H1 (cell line): ENCODE results near the gene CFDP1. TPM values are rescaled to one million over a fixed set of nuclear protein-coding genes. Genes with fewer than 3 reads are reported as not detected.

ENCODE experiments used
- CTCF ChIA-PET: fragments of 300-600 bp; sonication (Branson Sonifier 250); formaldehyde crosslinking; loops from one replicate; lab custom pipeline; 2021; ENCODE audit not compliant: partially characterized antibody; lab: Charles Lee
- POLR2A ChIA-PET: fragments of 300-600 bp; sonication (Branson Sonifier 250); formaldehyde crosslinking; loops from one replicate; lab custom pipeline; 2021; ENCODE audit warnings: inconsistent platforms; ENCODE audit not compliant: partially characterized antibody; lab: Charles Lee
- DNase-seq, 2 experiments: peaks; one replicate each; pipeline versions ENCODE4 v3.0.0 to v3.0.0-alpha.2; 2010 to 2022; ENCODE audit warnings: low spot score in 2 of 2, low read depth in 1 of 2, mixed read lengths in 1 of 2
- FAIRE-seq: peaks from 2 replicates; lab custom pipeline; 2011; peaks lifted over from hg19 to GRCh38; lab: Jason Lieb, UNC
- H2AFZ ChIP-seq: 2 replicates; pipeline ENCODE4 v1.8.1; 2012; ENCODE audit warnings: low read length, inconsistent platforms
- H2AK5ac ChIP-seq: 2 replicates; pipeline ENCODE4 v1.6.1; 2013; ENCODE audit warnings: low read depth, low read length
- H2BK120ac ChIP-seq: replicated peaks from 2 replicates; pipeline ENCODE3; 2013; ENCODE audit warnings: low read depth, low read length, inconsistent platforms
- H2BK12ac ChIP-seq: 2 replicates; pipeline ENCODE4 v1.6.1; 2013; ENCODE audit warnings: low read depth, low read length
- H2BK15ac ChIP-seq: 2 replicates; pipeline ENCODE4 v1.6.1; 2013; ENCODE audit warnings: low read length
- H2BK20ac ChIP-seq: 2 replicates; pipeline ENCODE4 v1.6.1; 2013; ENCODE audit warnings: low read length
- H2BK5ac ChIP-seq: 2 replicates; pipeline ENCODE4 v1.6.1; 2013; ENCODE audit warnings: low read depth, low read length
- H3K14ac ChIP-seq: 2 replicates; pipeline ENCODE4 v1.6.1; 2013; ENCODE audit warnings: inconsistent platforms; ENCODE audit not compliant: insufficient read length
- H3K18ac ChIP-seq: 2 replicates; pipeline ENCODE4 v1.6.1; 2013; ENCODE audit warnings: low read length; ENCODE audit errors: extremely low read depth
- H3K23ac ChIP-seq: 2 replicates; pipeline ENCODE4 v1.6.1; 2013; ENCODE audit warnings: inconsistent platforms; ENCODE audit not compliant: insufficient read length
- H3K23me2 ChIP-seq: 2 replicates; pipeline ENCODE4 v1.6.1; 2013; ENCODE audit warnings: low read depth, low read length
- H3K27ac ChIP-seq: 2 replicates; pipeline ENCODE4 v1.6.1; 2011; ENCODE audit warnings: low read depth, low read length, inconsistent platforms
- H3K27me3 ChIP-seq, 4 experiments: replicated peaks in 1 of 4; 1 replicate in 1 of 4; 2 replicates in 3 of 4; pipeline versions ENCODE4 v1.6.1 to v1.8.1; 2011 to 2013; ENCODE audit warnings: low read length in 3 of 4, mild to moderate bottlenecking in 3 of 4, inconsistent platforms in 2 of 4, mixed read lengths in 2 of 4, moderate library complexity in 1 of 4; ENCODE audit not compliant: control insufficient read depth in 3 of 4, insufficient read depth in 3 of 4; ENCODE audit errors: extremely low read depth in 1 of 4
- H3K36me3 ChIP-seq, 4 experiments: 2 replicates each; pipeline versions ENCODE4 v1.6.1 to v1.8.1; 2011 to 2013; ENCODE audit warnings: mild to moderate bottlenecking in 4 of 4, low read length in 3 of 4, moderate library complexity in 2 of 4, control low read depth in 1 of 4, inconsistent platforms in 1 of 4; ENCODE audit not compliant: insufficient read depth in 4 of 4, control insufficient read depth in 2 of 4
- H3K4ac ChIP-seq: replicated peaks from 2 replicates; pipeline ENCODE3; 2013; ENCODE audit warnings: low read length, low read depth, mixed read lengths, inconsistent platforms; ENCODE audit not compliant: insufficient read length
- H3K4me1 ChIP-seq, 4 experiments: replicated peaks in 1 of 4; 1 replicate in 1 of 4; 2 replicates in 3 of 4; pipeline versions ENCODE4 v1.6.1 to v1.8.1; 2011 to 2013; ENCODE audit warnings: low read length in 3 of 4, inconsistent platforms in 2 of 4, mixed read lengths in 1 of 4; ENCODE audit not compliant: insufficient read depth in 4 of 4, control insufficient read depth in 3 of 4
- H3K4me2 ChIP-seq, 2 experiments: 2 replicates each; pipeline versions ENCODE4 v1.6.1 to v1.8.1; 2011 to 2013; ENCODE audit warnings: low read depth in 2 of 2, low read length in 2 of 2, control low read depth in 1 of 2, inconsistent platforms in 1 of 2, mild to moderate bottlenecking in 1 of 2; ENCODE audit not compliant: insufficient read depth in 1 of 2
- H3K4me3 ChIP-seq, 4 experiments: fragments of 200-600, 300-600 bp in 1 of 4; sonication (generic), shearing (Covaris generic), sonication (Bioruptor Twin) in 1 of 4; 2 replicates each; pipeline versions ENCODE4 v1.5.1 to v1.8.1; 2011 to 2016; ENCODE audit warnings: low read length in 4 of 4, low read depth in 3 of 4, control low read depth in 2 of 4, inconsistent platforms in 2 of 4, mild to moderate bottlenecking in 2 of 4, mixed read lengths in 1 of 4, moderate library complexity in 1 of 4; ENCODE audit not compliant: insufficient read depth in 2 of 4; ENCODE audit errors: extremely low read depth in 1 of 4
- H3K56ac ChIP-seq: replicated peaks from 2 replicates; pipeline ENCODE3; 2013; ENCODE audit warnings: low read depth, mild to moderate bottlenecking, mixed read lengths, low read length, inconsistent platforms; ENCODE audit not compliant: insufficient read length
- H3K79me1 ChIP-seq: 2 replicates; pipeline ENCODE4 v1.6.1; 2013; ENCODE audit warnings: low read depth, low read length, control low read depth
- H3K79me2 ChIP-seq, 2 experiments: 2 replicates each; pipeline versions ENCODE4 v1.6.1 to v1.8.1; 2012 to 2013; ENCODE audit warnings: low read length in 2 of 2, mild to moderate bottlenecking in 2 of 2, inconsistent platforms in 1 of 2; ENCODE audit not compliant: insufficient read depth in 2 of 2, control insufficient read depth in 1 of 2
- H3K9ac ChIP-seq, 4 experiments: replicated peaks in 1 of 4; 1 replicate in 1 of 4; 2 replicates in 3 of 4; pipeline versions ENCODE4 v1.6.1 to v1.8.1; 2011 to 2013; ENCODE audit warnings: low read depth in 3 of 4, low read length in 3 of 4, control low read depth in 2 of 4, mild to moderate bottlenecking in 2 of 4, moderate library complexity in 2 of 4, inconsistent platforms in 1 of 4; ENCODE audit errors: extremely low read depth in 1 of 4
- H3K9me3 ChIP-seq, 2 experiments: 2 replicates each; pipeline versions ENCODE4 v1.6.1 to v1.8.1; 2012 to 2013; ENCODE audit warnings: mild to moderate bottlenecking in 2 of 2, moderate library complexity in 2 of 2, control low read depth in 1 of 2, inconsistent platforms in 1 of 2, low read depth in 1 of 2, low read length in 1 of 2, mixed read lengths in 1 of 2; ENCODE audit not compliant: insufficient read depth in 2 of 2
- H4K20me1 ChIP-seq, 2 experiments: replicated peaks in 1 of 2; 2 replicates each; pipeline versions ENCODE3 to v1.8.1; 2011 to 2013; ENCODE audit warnings: inconsistent platforms in 2 of 2, low read length in 2 of 2, mild to moderate bottlenecking in 1 of 2; ENCODE audit not compliant: insufficient read depth in 2 of 2, control insufficient read depth in 1 of 2
- H4K5ac ChIP-seq: 2 replicates; pipeline ENCODE4 v1.6.1; 2013; ENCODE audit warnings: low read length, low read depth, mixed read lengths, inconsistent platforms; ENCODE audit not compliant: insufficient read length
- H4K8ac ChIP-seq: 2 replicates; pipeline ENCODE4 v1.8.0; 2013; ENCODE audit warnings: mild to moderate bottlenecking, moderate library complexity, low read length, inconsistent platforms; ENCODE audit not compliant: insufficient read depth; ENCODE audit errors: extremely low read depth
- H4K91ac ChIP-seq: replicated peaks from 2 replicates; pipeline ENCODE3; 2013; ENCODE audit warnings: low read length, mixed read lengths, inconsistent platforms; ENCODE audit not compliant: insufficient read length
- CBX8 ChIP-seq: fragments of 300-800, 300-1000 bp; sonication (generic); IDR thresholded peaks from 2 replicates; pipeline ENCODE4 v1.7.1; 2016; ENCODE audit warnings: low read depth, low read length, borderline replicate concordance
- CEBPB ChIP-seq: IDR thresholded peaks from 2 replicates; pipeline ENCODE4 v1.6.1; 2012; ENCODE audit warnings: low read depth, low read length
- CHD1 ChIP-seq: IDR thresholded peaks from 2 replicates; pipeline ENCODE4 v1.6.1; 2012; ENCODE audit warnings: low read depth, low read length, improper control_type of control experiment
- CREB1 ChIP-seq: IDR thresholded peaks from 2 replicates; pipeline ENCODE4 v1.6.1; 2012; ENCODE audit warnings: inconsistent platforms
- JUN ChIP-seq: IDR thresholded peaks from 2 replicates; pipeline ENCODE4 v1.6.1; 2011; ENCODE audit warnings: low read depth, mild to moderate bottlenecking, improper control_type of control experiment, low read length
- JUND ChIP-seq: IDR thresholded peaks from 2 replicates; pipeline ENCODE4 v1.6.1; 2011; ENCODE audit warnings: mild to moderate bottlenecking, improper control_type of control experiment, low read length
- KDM5A ChIP-seq: fragments of 200-600 bp; IDR thresholded peaks from 2 replicates; pipeline ENCODE4 v1.7.1; 2012; ENCODE audit warnings: mild to moderate bottlenecking, low read length, inconsistent platforms, mixed read lengths
- MAFK ChIP-seq: IDR thresholded peaks from 2 replicates; pipeline ENCODE4 v1.6.1; 2012; ENCODE audit warnings: low read depth, mild to moderate bottlenecking, improper control_type of control experiment, low read length
- PHF8 ChIP-seq: fragments of 200-600 bp; sonication (generic); conservative IDR thresholded peaks from 2 replicates; pipeline ENCODE4 v1.7.1; 2012; ENCODE audit warnings: low read depth, mild to moderate bottlenecking, inconsistent platforms, low read length, moderate library complexity
- POLR2AphosphoS5 ChIP-seq: IDR thresholded peaks from 2 replicates; pipeline ENCODE4 v1.6.1; 2011; ENCODE audit warnings: low read depth, low read length
- POU5F1 ChIP-seq: IDR thresholded peaks from 2 replicates; pipeline ENCODE4 v1.6.1; 2011; ENCODE audit warnings: low read depth, mild to moderate bottlenecking, low read length, moderate library complexity
- RBBP5 ChIP-seq: IDR thresholded peaks from 2 replicates; pipeline ENCODE4 v1.7.1; 2012; ENCODE audit warnings: low read depth, mild to moderate bottlenecking, inconsistent platforms, low read length, moderate library complexity, borderline replicate concordance
- SIRT6 ChIP-seq: IDR thresholded peaks from one replicate; pipeline ENCODE4 v1.7.1; 2012; ENCODE audit warnings: low read length, inconsistent platforms
- SRF ChIP-seq: IDR thresholded peaks from 2 replicates; pipeline ENCODE4 v1.6.1; 2011; ENCODE audit warnings: mild to moderate bottlenecking, low read depth, low read length, moderate library complexity
- TAF7 ChIP-seq: optimal IDR thresholded peaks from 2 replicates; pipeline ENCODE3; 2011; ENCODE audit warnings: low read depth, mild to moderate bottlenecking, inconsistent platforms, low read length, moderate library complexity, borderline replicate concordance
- TCF12 ChIP-seq: IDR thresholded peaks from 2 replicates; pipeline ENCODE4 v1.6.1; 2011; ENCODE audit warnings: low read depth, mild to moderate bottlenecking, low read length
- WGBS, 2 experiments: shearing (Covaris generic) in 1 of 2; methylation state at CpG; one replicate each; pipeline versions ENCODE4 v1.1.6 to v1.1.7; 2013 to 2015; ENCODE audit warnings: low lambda C conversion rate in 2 of 2, mixed read lengths in 2 of 2, inconsistent platforms in 1 of 2, low coverage in 1 of 2, missing lambda C conversion rate in 1 of 2; ENCODE audit not compliant: insufficient replicate concordance in 2 of 2, insufficient coverage in 1 of 2, insufficient read length in 1 of 2; ENCODE audit errors: extremely low coverage in 1 of 2, missing lambda C conversion rate in 1 of 2; 5-methylcytosine and 5-hydroxymethylcytosine counted together
- polyA plus RNA-seq, 7 experiments: library from polyadenylated mRNA; depleted of rRNA in 3 of 7; stranded (reverse) in 5 of 7; unstranded in 2 of 7; fragments of >200 nt in 5 of 7; fragments of 200-250 nt in 2 of 7; gene quantifications; 1 replicate in 5 of 7; 2 replicates in 1 of 7; 4 replicates in 1 of 7; pipeline versions ENCODE4 v1.2.1 to v1.2.3, GENCODE V29; 2011 to 2013; ENCODE audit warnings: missing spikeins in 2 of 7, mixed read lengths in 2 of 7
- total RNA-seq: library from RNA; stranded (reverse); fragmentation: NEBNext Ultra II Directional; extraction: Animal tissue kit (Norgen Biotek cat#: 25700); gene quantifications from 2 replicates; pipeline ENCODE4 v1.2.1, GENCODE V29; 2021

CFDP1 gene
- total and polyA plus RNA-seq, 2 of the 8 experiments (the other 6 are each of a cell fraction or from before 2014, with no cell fraction given), result 25.5 to 77.3 TPM

GRCh38 chr16:75308011-75308410, 125.3 kb downstream of the CFDP1 start:
- Histone ChIP-seq H2BK5ac (no peak overlapping the region), H4K91ac (no peak overlapping the region), H3K4me1 (no peaks in the 10 kb centered on the region; a peak in 1 of 7 replicates), H3K4me2 (no peak overlapping the region), H4K8ac (no peak overlapping the region), H3K79me1 (no peaks in the 10 kb centered on the region), H3K14ac (no peak overlapping the region), H2BK12ac (no peak overlapping the region), H3K23me2 (no peaks in the 10 kb centered on the region), H2BK20ac (no peak overlapping the region), H3K27ac (no peak overlapping the region), H2BK120ac (no peak overlapping the region), H4K5ac (no peak overlapping the region), H3K4me3 (no peak overlapping the region), H2AK5ac (no peak overlapping the region), H3K4ac (no peak overlapping the region), H2AFZ (no peak overlapping the region), H3K23ac (no peak overlapping the region), H3K9ac (no peak overlapping the region), H3K56ac (no peak overlapping the region), H4K20me1 (no peaks in the 10 kb centered on the region), H3K27me3 (no peaks in the 10 kb centered on the region), H3K9me3 (no peaks in the 10 kb centered on the region), H3K79me2 (no peaks in the 10 kb centered on the region), H3K36me3 (peaks cover 7 to 16% (median 9%) of the 10 kb centered on the region in 4 experiments; a peak in 6 of 8 replicates), H3K18ac (no peak overlapping the region), H2BK15ac (no peak overlapping the region)
- DNase-seq (no peak), FAIRE-seq (no peak)
- POLR2A ChIA-PET, result interaction anchor here (1.5 kb wide), 1 partner anchor 55 kb away, joined by 4 read pairs; no protein-coding TSS in a partner anchor
- 100% methylated on average over 3 of the region's 3 CpGs; no CpG with 5 or more reads in 1 of the 2 experiments for WGBS, 2 experiments
- CTCF ChIA-PET, result interaction anchor here (0.6 to 1.5 kb wide), 7 partner anchors 10 to 75 kb away, joined by 3 to 5 read pairs (median 3); no protein-coding TSS in a partner anchor
- TF ChIP-seq JUN (no peak), POLR2AphosphoS5 (no peak), CREB1 (no peak), POU5F1 (no peak), RBBP5 (no peak), TCF12 (no peak), SIRT6 (no peak), MAFK (no peak), CBX8 (no peak), JUND (no peak), TAF7 (no peak), PHF8 (no peak), SRF (no peak), CEBPB (no peak), KDM5A (no peak), CHD1 (no peak)
